K562 (cell line): Measurements from ENCODE around the gene TMEM184B. TPM values are rescaled to one million over a fixed set of nuclear protein-coding genes. Genes with fewer than 3 reads are reported as not detected.
A peak's percentile ranks its signal among the peaks of the same experiment; 100 is the strongest.

Experiments used
- ATF7 ChIP-seq: fragments of 450-650 bp; IDR thresholded peaks from 2 replicates; pipeline ENCODE4 v1.7.1; 2014; ENCODE audit warnings: mild to moderate bottlenecking, moderate library complexity
- CBX2 ChIP-seq: fragments of 200-600 bp; sonication (generic); IDR thresholded peaks from one replicate; pipeline ENCODE4 v1.6.1; 2012; ENCODE audit warnings: mild to moderate bottlenecking, low read length, inconsistent platforms; ENCODE audit not compliant: insufficient read depth, poor library complexity, severe bottlenecking
- KDM1A ChIP-seq, 2 experiments: fragments of 450-650 bp; IDR thresholded peaks; 2 replicates each; pipeline ENCODE4 v1.6.1; 2016; ENCODE audit warnings: mild to moderate bottlenecking in 2 of 2
- MTA3 ChIP-seq: fragments of 450-650 bp; formaldehyde crosslinking; IDR thresholded peaks from 2 replicates; pipeline ENCODE4 v1.6.1; 2017; ENCODE audit warnings: mild to moderate bottlenecking, borderline replicate concordance
- NR4A1 ChIP-seq, 2 experiments: fragments of 250-450 bp in 1 of 2; fragments of 450-650 bp in 1 of 2; sonication (Bioruptor Pico) in 1 of 2; IDR thresholded peaks; 2 replicates each; pipeline versions ENCODE4 v1.4.0 to v1.6.1; 2016 to 2020; ENCODE audit warnings: mild to moderate bottlenecking in 2 of 2, missing compliant biosample characterization in 1 of 2, missing genetic modification characterization in 1 of 2, moderate library complexity in 1 of 2
- PRMT5 ChIP-seq: sonication (generic); formaldehyde crosslinking; IDR thresholded peaks from 2 replicates; pipeline ENCODE4 v1.5.0; 2020; ENCODE audit warnings: missing genetic modification reagents
- PTBP1 ChIP-seq: fragments of 200-400 bp; formaldehyde crosslinking; IDR thresholded peaks from 2 replicates; pipeline ENCODE4 v1.6.1; 2017; ENCODE audit warnings: low read depth, low read length
- TAF15 ChIP-seq: fragments of 200-400 bp; formaldehyde crosslinking; IDR thresholded peaks from 2 replicates; pipeline ENCODE4 v1.6.1; 2017; ENCODE audit warnings: mild to moderate bottlenecking, low read depth, low read length, moderate library complexity
- TEAD1 ChIP-seq, 2 experiments: fragments of 450-650 bp in 1 of 2; sonication (generic) in 1 of 2; formaldehyde crosslinking; IDR thresholded peaks; 2 replicates each; pipeline versions ENCODE4 v1.4.0 to v1.8.0; 2020 to 2022; ENCODE audit warnings: mild to moderate bottlenecking in 2 of 2, missing genetic modification reagents in 1 of 2
- TSC22D4 ChIP-seq: fragments of 450-650 bp; IDR thresholded peaks from 2 replicates; pipeline ENCODE4 v1.6.1; 2016; ENCODE audit warnings: missing genetic modification characterization, missing biosample characterization, control low read depth
- ZC3H4 ChIP-seq: sonication (generic); formaldehyde crosslinking; IDR thresholded peaks from 2 replicates; pipeline ENCODE4 v1.9.0; 2021; ENCODE audit warnings: missing genetic modification reagents, borderline replicate concordance
- ZFP30 ChIP-seq: fragments of 250-450 bp; sonication (Bioruptor Pico); IDR thresholded peaks from 2 replicates; pipeline ENCODE4 v1.8.0; 2022; ENCODE audit warnings: moderate library complexity, mild to moderate bottlenecking, inconsistent platforms, borderline replicate concordance
- ZFPM2 ChIP-seq: fragments of 250-450 bp; sonication (Bioruptor Pico); IDR thresholded peaks from 2 replicates; pipeline ENCODE4 v1.5.1; 2022; ENCODE audit warnings: mild to moderate bottlenecking
- ZFX ChIP-seq: sonication (generic); formaldehyde crosslinking; IDR thresholded peaks from 2 replicates; pipeline ENCODE4 v1.8.0; 2022; ENCODE audit warnings: mild to moderate bottlenecking, missing genetic modification reagents, moderate library complexity
- ZNF134 ChIP-seq: fragments of 250-450 bp; sonication (Bioruptor Pico); conservative IDR thresholded peaks from 2 replicates; pipeline ENCODE4 v1.4.0; 2020
- ZNF431 ChIP-seq: sonication (generic); formaldehyde crosslinking; IDR thresholded peaks from 2 replicates; pipeline ENCODE4 v1.8.0; 2022; ENCODE audit warnings: mild to moderate bottlenecking, missing genetic modification reagents
- ZNF785 ChIP-seq: fragments of 250-450 bp; sonication (Bioruptor Pico); IDR thresholded peaks from 2 replicates; pipeline ENCODE4 v1.4.0; 2020; ENCODE audit warnings: mild to moderate bottlenecking
- polyA plus RNA-seq, 8 experiments: library from polyadenylated mRNA; depleted of rRNA in 4 of 8; stranded (reverse) in 5 of 8; unstranded in 3 of 8; fragments of >200 nt; fragmentation: Nextera tagmentation in 2 of 8; fragmentation: Illumina TruSeq in 1 of 8; extraction: Ambion mirVana in 2 of 8; extraction: Trizol in 1 of 8; gene quantifications; 2 replicates each; pipeline versions ENCODE4 v1.2.1 to v1.2.3, GENCODE V29; 2011 to 2014; ENCODE audit warnings: inconsistent platforms in 1 of 8, missing spikeins in 1 of 8
- total RNA-seq, 7 experiments: library from RNA; depleted of rRNA in 6 of 7; stranded (reverse); fragments of >200 nt in 6 of 7; fragmentation: Illumina TruSeq in 2 of 7; extraction: Trizol in 2 of 7; gene quantifications; 2 replicates each; pipeline versions ENCODE4 v1.2.1 to v1.2.3, GENCODE V29; 2011 to 2021; ENCODE audit warnings: low replicate concordance in 1 of 7
- TF ChIP-seq, protein P1 (sequence below): fragments of 450-650 bp; IDR thresholded peaks from 2 replicates; pipeline ENCODE4 v1.7.0; 2016; ENCODE audit warnings: borderline replicate concordance
- TF ChIP-seq, protein P2 (sequence below), 2 experiments: fragments of 450-650 bp; IDR thresholded peaks; 2 replicates each; pipeline ENCODE4 v1.6.1; 2016
- TF ChIP-seq, protein P3 (sequence below): fragments of 200-800 bp; sonication (Bioruptor generic); IDR thresholded peaks from 2 replicates; pipeline ENCODE4 v1.6.1; 2016; ENCODE audit warnings: missing genetic modification characterization, missing compliant biosample characterization

The TMEM184B gene
- total and polyA plus RNA-seq, 9 of the 15 experiments (the other 6 are each of a cell fraction or from before 2014, with no cell fraction given) = 0.31 to 25.1 (median 6.2) TPM

DNA sequence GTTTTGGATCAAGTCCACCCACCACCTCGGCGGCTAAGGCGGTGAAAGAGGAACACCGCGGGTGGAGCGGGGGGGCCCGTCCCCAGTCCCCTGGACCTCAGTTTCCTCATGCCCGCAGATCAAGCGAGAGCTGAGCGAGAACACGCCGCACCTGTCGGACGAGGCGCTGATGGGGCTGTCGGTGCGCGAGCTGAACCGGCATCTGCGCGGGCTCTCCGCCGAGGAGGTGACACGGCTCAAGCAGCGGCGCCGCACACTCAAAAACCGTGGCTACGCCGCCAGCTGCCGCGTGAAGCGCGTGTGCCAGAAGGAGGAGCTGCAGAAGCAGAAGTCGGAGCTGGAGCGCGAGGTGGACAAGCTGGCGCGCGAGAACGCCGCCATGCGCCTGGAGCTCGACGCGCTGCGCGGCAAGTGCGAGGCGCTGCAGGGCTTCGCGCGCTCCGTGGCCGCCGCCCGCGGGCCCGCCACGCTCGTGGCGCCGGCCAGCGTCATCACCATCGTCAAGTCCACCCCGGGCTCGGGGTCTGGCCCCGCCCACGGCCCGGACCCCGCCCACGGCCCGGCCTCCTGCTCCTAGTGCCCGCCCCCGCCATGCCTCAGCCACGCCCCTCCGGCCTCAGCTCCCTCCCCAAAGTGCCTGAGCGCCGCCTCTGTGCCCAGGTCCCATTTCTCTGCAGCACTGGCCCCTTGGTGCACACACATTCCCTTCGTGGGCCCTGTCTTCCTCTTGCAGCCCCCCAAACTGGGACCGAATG lies 58.3 kb downstream of the TMEM184B start (continued):
- peak; percentile 64 for TF ChIP-seq ATF7
- TF ChIP-seq, protein P1, sequence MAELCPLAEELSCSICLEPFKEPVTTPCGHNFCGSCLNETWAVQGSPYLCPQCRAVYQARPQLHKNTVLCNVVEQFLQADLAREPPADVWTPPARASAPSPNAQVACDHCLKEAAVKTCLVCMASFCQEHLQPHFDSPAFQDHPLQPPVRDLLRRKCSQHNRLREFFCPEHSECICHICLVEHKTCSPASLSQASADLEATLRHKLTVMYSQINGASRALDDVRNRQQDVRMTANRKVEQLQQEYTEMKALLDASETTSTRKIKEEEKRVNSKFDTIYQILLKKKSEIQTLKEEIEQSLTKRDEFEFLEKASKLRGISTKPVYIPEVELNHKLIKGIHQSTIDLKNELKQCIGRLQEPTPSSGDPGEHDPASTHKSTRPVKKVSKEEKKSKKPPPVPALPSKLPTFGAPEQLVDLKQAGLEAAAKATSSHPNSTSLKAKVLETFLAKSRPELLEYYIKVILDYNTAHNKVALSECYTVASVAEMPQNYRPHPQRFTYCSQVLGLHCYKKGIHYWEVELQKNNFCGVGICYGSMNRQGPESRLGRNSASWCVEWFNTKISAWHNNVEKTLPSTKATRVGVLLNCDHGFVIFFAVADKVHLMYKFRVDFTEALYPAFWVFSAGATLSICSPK = no peak
- TF ChIP-seq PRMT5 (CRISPR knock-in tag) = no peak
- peak; percentile 28 for TF ChIP-seq ZFX
- peak in 1 of 2 experiments; percentile 58; a peak in 1 of 4 replicates for TF ChIP-seq TEAD1 (CRISPR knock-in tag; IDR thresholded peaks at IDR 0.05)
- no peak for TF ChIP-seq ZC3H4 (CRISPR knock-in tag)
- 0 out of 2 replicates have a peak, but pooled peaks have one; percentile 18 for TF ChIP-seq ZNF134
- no peak for TF ChIP-seq ZFP30
- no peak for TF ChIP-seq PTBP1
- no peak for TF ChIP-seq CBX2
- TF ChIP-seq, protein P2, sequence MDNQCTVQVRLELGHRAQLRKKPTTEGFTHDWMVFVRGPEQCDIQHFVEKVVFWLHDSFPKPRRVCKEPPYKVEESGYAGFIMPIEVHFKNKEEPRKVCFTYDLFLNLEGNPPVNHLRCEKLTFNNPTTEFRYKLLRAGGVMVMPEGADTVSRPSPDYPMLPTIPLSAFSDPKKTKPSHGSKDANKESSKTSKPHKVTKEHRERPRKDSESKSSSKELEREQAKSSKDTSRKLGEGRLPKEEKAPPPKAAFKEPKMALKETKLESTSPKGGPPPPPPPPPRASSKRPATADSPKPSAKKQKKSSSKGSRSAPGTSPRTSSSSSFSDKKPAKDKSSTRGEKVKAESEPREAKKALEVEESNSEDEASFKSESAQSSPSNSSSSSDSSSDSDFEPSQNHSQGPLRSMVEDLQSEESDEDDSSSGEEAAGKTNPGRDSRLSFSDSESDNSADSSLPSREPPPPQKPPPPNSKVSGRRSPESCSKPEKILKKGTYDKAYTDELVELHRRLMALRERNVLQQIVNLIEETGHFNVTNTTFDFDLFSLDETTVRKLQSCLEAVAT (IDR thresholded peaks at IDR 0.05) = no peak
- TF ChIP-seq, protein P3, sequence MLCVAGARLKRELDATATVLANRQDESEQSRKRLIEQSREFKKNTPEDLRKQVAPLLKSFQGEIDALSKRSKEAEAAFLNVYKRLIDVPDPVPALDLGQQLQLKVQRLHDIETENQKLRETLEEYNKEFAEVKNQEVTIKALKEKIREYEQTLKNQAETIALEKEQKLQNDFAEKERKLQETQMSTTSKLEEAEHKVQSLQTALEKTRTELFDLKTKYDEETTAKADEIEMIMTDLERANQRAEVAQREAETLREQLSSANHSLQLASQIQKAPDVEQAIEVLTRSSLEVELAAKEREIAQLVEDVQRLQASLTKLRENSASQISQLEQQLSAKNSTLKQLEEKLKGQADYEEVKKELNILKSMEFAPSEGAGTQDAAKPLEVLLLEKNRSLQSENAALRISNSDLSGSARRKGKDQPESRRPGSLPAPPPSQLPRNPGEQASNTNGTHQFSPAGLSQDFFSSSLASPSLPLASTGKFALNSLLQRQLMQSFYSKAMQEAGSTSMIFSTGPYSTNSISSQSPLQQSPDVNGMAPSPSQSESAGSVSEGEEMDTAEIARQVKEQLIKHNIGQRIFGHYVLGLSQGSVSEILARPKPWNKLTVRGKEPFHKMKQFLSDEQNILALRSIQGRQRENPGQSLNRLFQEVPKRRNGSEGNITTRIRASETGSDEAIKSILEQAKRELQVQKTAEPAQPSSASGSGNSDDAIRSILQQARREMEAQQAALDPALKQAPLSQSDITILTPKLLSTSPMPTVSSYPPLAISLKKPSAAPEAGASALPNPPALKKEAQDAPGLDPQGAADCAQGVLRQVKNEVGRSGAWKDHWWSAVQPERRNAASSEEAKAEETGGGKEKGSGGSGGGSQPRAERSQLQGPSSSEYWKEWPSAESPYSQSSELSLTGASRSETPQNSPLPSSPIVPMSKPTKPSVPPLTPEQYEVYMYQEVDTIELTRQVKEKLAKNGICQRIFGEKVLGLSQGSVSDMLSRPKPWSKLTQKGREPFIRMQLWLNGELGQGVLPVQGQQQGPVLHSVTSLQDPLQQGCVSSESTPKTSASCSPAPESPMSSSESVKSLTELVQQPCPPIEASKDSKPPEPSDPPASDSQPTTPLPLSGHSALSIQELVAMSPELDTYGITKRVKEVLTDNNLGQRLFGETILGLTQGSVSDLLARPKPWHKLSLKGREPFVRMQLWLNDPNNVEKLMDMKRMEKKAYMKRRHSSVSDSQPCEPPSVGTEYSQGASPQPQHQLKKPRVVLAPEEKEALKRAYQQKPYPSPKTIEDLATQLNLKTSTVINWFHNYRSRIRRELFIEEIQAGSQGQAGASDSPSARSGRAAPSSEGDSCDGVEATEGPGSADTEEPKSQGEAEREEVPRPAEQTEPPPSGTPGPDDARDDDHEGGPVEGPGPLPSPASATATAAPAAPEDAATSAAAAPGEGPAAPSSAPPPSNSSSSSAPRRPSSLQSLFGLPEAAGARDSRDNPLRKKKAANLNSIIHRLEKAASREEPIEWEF (CRISPR knock-in tag) = no peak
- no peak for TF ChIP-seq KDM1A (IDR thresholded peaks at IDR 0.05)
- no peak for TF ChIP-seq TSC22D4
- TF ChIP-seq NR4A1 (CRISPR knock-in tag; IDR thresholded peaks at IDR 0.05) = peak; percentile 62; the same call in 1 of the 2 replicates
- peak; percentile 74; the same call in 1 of the 2 replicates for TF ChIP-seq NR4A1 (tag; IDR thresholded peaks at IDR 0.05)
- TF ChIP-seq ZFPM2 = no peak
- no peak for TF ChIP-seq ZNF785 (CRISPR knock-in tag)
- no peak for TF ChIP-seq TAF15
- TF ChIP-seq MTA3 = peak; percentile 72; the same call in 1 of the 2 replicates
- TF ChIP-seq ZNF431 (CRISPR knock-in tag) = peak; percentile 61; the same call in 1 of the 2 replicates
